Esophagus muscularis mucosa (tissue), 4 donors: Measurements from ENCODE around the gene RAB3GAP2.
"Not testable (repeated sequence)": the region's sequence is repeated elsewhere in the genome, so short reads cannot be mapped to it uniquely, and the experiment has no call there.

Source experiments
- EP300 ChIP-seq: sonication (generic); formaldehyde crosslinking; IDR thresholded peaks from one replicate; pipeline ENCODE4 v1.6.1; 2017; ENCODE audit warnings: antibody characterized with exemption
- POLR2A ChIP-seq: fragments of 450-650 bp; IDR thresholded peaks from one replicate; pipeline ENCODE4 v1.6.1; 2017; ENCODE audit warnings: antibody characterized with exemption, moderate library complexity, mild to moderate bottlenecking, low read depth
- POLR2AphosphoS5 ChIP-seq, 2 donors: sonication (generic); formaldehyde crosslinking; IDR thresholded peaks; one replicate each; pipeline ENCODE4 v1.6.1; 2017; ENCODE audit warnings: antibody characterized with exemption in 2 of 2
- TF ChIP-seq, protein P1 (sequence below), 3 experiments: fragments of 200-600 bp in 2 of 3; fragments of 450-650 bp in 1 of 3; sonication (generic) in 2 of 3; IDR thresholded peaks; one replicate each; pipeline ENCODE4 v1.5.1; 2017 to 2019; ENCODE audit warnings: antibody characterized with exemption in 3 of 3, mild to moderate bottlenecking in 2 of 3, moderate library complexity in 1 of 3

DNA sequence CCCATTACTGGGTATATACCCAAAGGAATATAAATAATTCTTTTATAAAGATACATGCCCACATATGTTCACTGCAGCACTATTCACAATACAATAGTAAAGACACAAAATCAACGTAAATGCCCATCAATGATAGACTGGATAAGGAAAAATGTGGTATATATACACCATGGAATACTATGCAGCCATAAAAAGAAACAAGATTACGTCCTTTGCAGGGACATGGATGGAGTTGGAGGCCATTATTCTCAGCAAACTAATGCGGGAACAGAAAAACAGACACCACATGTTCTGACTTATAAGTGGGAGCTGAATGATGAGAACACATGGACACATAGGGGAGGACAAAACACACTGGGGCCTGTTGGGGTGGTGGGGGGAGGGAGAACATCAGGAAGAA is 12.0 kb downstream of the RAB3GAP2 start:
- TF ChIP-seq, protein P1, sequence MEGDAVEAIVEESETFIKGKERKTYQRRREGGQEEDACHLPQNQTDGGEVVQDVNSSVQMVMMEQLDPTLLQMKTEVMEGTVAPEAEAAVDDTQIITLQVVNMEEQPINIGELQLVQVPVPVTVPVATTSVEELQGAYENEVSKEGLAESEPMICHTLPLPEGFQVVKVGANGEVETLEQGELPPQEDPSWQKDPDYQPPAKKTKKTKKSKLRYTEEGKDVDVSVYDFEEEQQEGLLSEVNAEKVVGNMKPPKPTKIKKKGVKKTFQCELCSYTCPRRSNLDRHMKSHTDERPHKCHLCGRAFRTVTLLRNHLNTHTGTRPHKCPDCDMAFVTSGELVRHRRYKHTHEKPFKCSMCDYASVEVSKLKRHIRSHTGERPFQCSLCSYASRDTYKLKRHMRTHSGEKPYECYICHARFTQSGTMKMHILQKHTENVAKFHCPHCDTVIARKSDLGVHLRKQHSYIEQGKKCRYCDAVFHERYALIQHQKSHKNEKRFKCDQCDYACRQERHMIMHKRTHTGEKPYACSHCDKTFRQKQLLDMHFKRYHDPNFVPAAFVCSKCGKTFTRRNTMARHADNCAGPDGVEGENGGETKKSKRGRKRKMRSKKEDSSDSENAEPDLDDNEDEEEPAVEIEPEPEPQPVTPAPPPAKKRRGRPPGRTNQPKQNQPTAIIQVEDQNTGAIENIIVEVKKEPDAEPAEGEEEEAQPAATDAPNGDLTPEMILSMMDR (IDR thresholded peaks at IDR 0.05): not testable (repeated sequence)
- not testable (repeated sequence) for TF ChIP-seq POLR2AphosphoS5 (IDR thresholded peaks at IDR 0.05); EP300; POLR2A
